ENCODE measurements around the gene CMTM4. TPM values are rescaled to one million over a fixed set of nuclear protein-coding genes. Genes with fewer than 3 reads are reported as not detected.

CMTM4 gene
- total and polyA plus RNA-seq, 2 of the 8 experiments (the other 6 are each of a cell fraction or from before 2014, with no cell fraction given): 35.3 to 51.7 TPM

- Histone ChIP-seq H4K91ac (replicated peaks; ENCODE audit: insufficient read length, low read length) (no peak overlapping the region), H3K14ac (ENCODE audit: insufficient read length) (no peak overlapping the region), H4K20me1 (replicated peaks in 1 of 2; ENCODE audit: control insufficient read depth in 1 of 2, insufficient read depth in 2 of 2, low read length in 2 of 2) (no peaks in the 10 kb centered on the region), H3K4me1 (replicated peaks in 1 of 4; ENCODE audit: control insufficient read depth in 3 of 4, insufficient read depth in 4 of 4, low read length in 3 of 4) (no peaks in the 10 kb centered on the region; a peak in 1 of 7 replicates), H3K4me2 (ENCODE audit: insufficient read depth in 1 of 2, low read depth in 2 of 2, low read length in 2 of 2) (no peak overlapping the region), H3K23ac (ENCODE audit: insufficient read length) (no peak overlapping the region), H4K5ac (ENCODE audit: insufficient read length, low read depth, low read length) (no peak overlapping the region), H2AFZ (ENCODE audit: low read length) (no peak overlapping the region), H3K23me2 (ENCODE audit: low read depth, low read length) (no peaks in the 10 kb centered on the region), H2AK5ac (ENCODE audit: low read depth, low read length) (no peak overlapping the region), H2BK15ac (ENCODE audit: low read length) (no peak overlapping the region), H2BK5ac (ENCODE audit: low read depth, low read length) (no peak overlapping the region), H4K8ac (ENCODE audit: extremely low read depth, insufficient read depth, low read length) (no peak overlapping the region), H3K36me3 (ENCODE audit: control insufficient read depth in 2 of 4, insufficient read depth in 4 of 4, low read length in 3 of 4) (0 out of 8 replicates have a peak, but pooled peaks cover 0 to 4% (median 0%) of the 10 kb centered on the region in 4 experiments), H3K27ac (ENCODE audit: low read depth, low read length) (no peak overlapping the region), H3K4me3 (ENCODE audit: extremely low read depth in 1 of 4, insufficient read depth in 2 of 4, low read depth in 3 of 4, low read length in 4 of 4) (no peak overlapping the region), H3K9ac (replicated peaks in 1 of 4; ENCODE audit: extremely low read depth in 1 of 4, low read depth in 3 of 4, low read length in 3 of 4) (no peak overlapping the region), H3K56ac (replicated peaks; ENCODE audit: insufficient read length, low read depth, low read length) (no peak overlapping the region), H2BK20ac (ENCODE audit: low read length) (no peak overlapping the region), H3K9me3 (ENCODE audit: insufficient read depth in 2 of 2, low read depth in 1 of 2, low read length in 1 of 2) (peaks cover 0 to 5% of the 10 kb centered on the region in 2 experiments; a peak in 1 of 4 replicates), H3K79me1 (ENCODE audit: low read depth, low read length) (no peaks in the 10 kb centered on the region), H2BK120ac (replicated peaks; ENCODE audit: low read depth, low read length) (no peak overlapping the region), H2BK12ac (ENCODE audit: low read depth, low read length) (no peak overlapping the region), H3K4ac (replicated peaks; ENCODE audit: insufficient read length, low read depth, low read length) (no peak overlapping the region), H3K79me2 (ENCODE audit: control insufficient read depth in 1 of 2, insufficient read depth in 2 of 2, low read length in 2 of 2) (no peaks in the 10 kb centered on the region), H3K27me3 (replicated peaks in 1 of 4; ENCODE audit: control insufficient read depth in 3 of 4, extremely low read depth in 1 of 4, insufficient read depth in 3 of 4, low read length in 3 of 4) (no peaks in the 10 kb centered on the region), H3K18ac (ENCODE audit: extremely low read depth, low read length) (no peak overlapping the region)
- ChIA-PET POLR2A (ENCODE audit: partially characterized antibody) (interaction anchor here (1.1 kb wide), 1 partner anchor 26 kb away, joined by 3 read pairs; no protein-coding TSS in a partner anchor), CTCF (ENCODE audit: partially characterized antibody) (interaction anchor here (0.5 to 2.0 kb wide), 5 partner anchors 21 to 243 kb away, joined by 3 to 7 read pairs (median 3); no protein-coding TSS in a partner anchor)
- WGBS, 2 experiments (ENCODE audit: extremely low coverage in 1 of 2, insufficient coverage in 1 of 2, insufficient read length in 1 of 2, insufficient replicate concordance in 2 of 2, low coverage in 1 of 2, low lambda C conversion rate in 2 of 2, missing lambda C conversion rate in 1 of 2): 90% methylated on average over 5 of the region's 5 CpGs; no CpG with 5 or more reads in 1 of the 2 experiments
- FAIRE-seq: no peak
- no peak for DNase-seq (ENCODE audit: low read depth in 1 of 2, low spot score in 2 of 2)
- TF ChIP-seq RAD21 (IDR thresholded peaks at IDR 0.05 in 1 of 2, conservative IDR thresholded peaks at IDR 0.05 in 1 of 2; ENCODE audit: low read depth in 2 of 2, low read length in 2 of 2) (no peak), CHD1 (IDR thresholded peaks at IDR 0.05; ENCODE audit: low read depth, low read length) (no peak), GABPA (IDR thresholded peaks at IDR 0.05; ENCODE audit: borderline replicate concordance, insufficient read depth, low read length) (no peak), USF2 (IDR thresholded peaks at IDR 0.05; ENCODE audit: low read length) (no peak), KDM4A (IDR thresholded peaks at IDR 0.05; ENCODE audit: low read depth, low read length, severe bottlenecking) (no peak), RFX5 (IDR thresholded peaks at IDR 0.05; ENCODE audit: borderline replicate concordance, low read depth, low read length) (no peak), ZNF274 (IDR thresholded peaks at IDR 0.05; ENCODE audit: borderline replicate concordance, extremely low read depth, low read length) (no peak), SP2 (IDR thresholded peaks at IDR 0.05; ENCODE audit: low read length) (no peak), EGR1 (IDR thresholded peaks at IDR 0.05; ENCODE audit: borderline replicate concordance, low read depth, low read length) (no peak), HDAC2 (IDR thresholded peaks at IDR 0.05; ENCODE audit: borderline replicate concordance in 1 of 2, low read depth in 2 of 2, low read length in 2 of 2) (no peak), RXRA (IDR thresholded peaks at IDR 0.05; ENCODE audit: insufficient read depth, low read depth, low read length) (no peak), TCF12 (IDR thresholded peaks at IDR 0.05; ENCODE audit: low read depth, low read length) (no peak)
Measured at GRCh38 chr16:66629856-66630255, 66.7 kb downstream of the CMTM4 start.

All from H1 (cell line).